HEK293T (cell line): ENCODE measurements around the gene RNF169.

Experiments
- CTCF ChIA-PET: fragments of 350-600 bp; formaldehyde crosslinking; extraction: SDS; loops from one replicate; lab custom pipeline; 2021; ENCODE audit warnings: antibody characterized with exemption, inconsistent platforms; lab: Yijun Ruan, JAX
- POLR2A ChIA-PET: fragments of 350-600 bp; formaldehyde crosslinking; extraction: SDS; loops from one replicate; lab custom pipeline; 2020; ENCODE audit warnings: antibody characterized with exemption, inconsistent platforms; lab: Yijun Ruan, JAX
- DNase-seq: peaks from one replicate; pipeline ENCODE4 v3.0.0; 2012; ENCODE audit warnings: mixed read lengths; ENCODE audit errors: extremely low spot score
- ARNT ChIP-seq: fragments of 450-650 bp; IDR thresholded peaks from 2 replicates; pipeline ENCODE4 v1.6.1; 2017; ENCODE audit warnings: mild to moderate bottlenecking
- BHLHE40 ChIP-seq: fragments of 450-650 bp; IDR thresholded peaks from 2 replicates; pipeline ENCODE4 v1.6.1; 2016; ENCODE audit warnings: mild to moderate bottlenecking, moderate library complexity, borderline replicate concordance
- CTBP1 ChIP-seq: fragments of 450-650 bp; IDR thresholded peaks from 2 replicates; pipeline ENCODE4 v1.6.1; 2016; ENCODE audit warnings: borderline replicate concordance
- ELF4 ChIP-seq: fragments of 450-650 bp; IDR thresholded peaks from 2 replicates; pipeline ENCODE4 v1.6.1; 2017; ENCODE audit warnings: antibody characterized with exemption
- FOXA1 ChIP-seq: fragments of 450-650 bp; IDR thresholded peaks from 2 replicates; pipeline ENCODE4 v1.6.1; 2016; ENCODE audit warnings: mild to moderate bottlenecking
- FOXK2 ChIP-seq: fragments of 450-650 bp; IDR thresholded peaks from 2 replicates; pipeline ENCODE4 v1.6.1; 2016; ENCODE audit warnings: mild to moderate bottlenecking
- FOXM1 ChIP-seq: fragments of 450-650 bp; IDR thresholded peaks from 2 replicates; pipeline ENCODE4 v1.6.1; 2017; ENCODE audit warnings: mild to moderate bottlenecking, borderline replicate concordance
- HDGF ChIP-seq: fragments of 450-650 bp; IDR thresholded peaks from 2 replicates; pipeline ENCODE4 v1.6.1; 2017; ENCODE audit warnings: antibody characterized with exemption, borderline replicate concordance
- L3MBTL2 ChIP-seq: fragments of 450-650 bp; conservative IDR thresholded peaks from 2 replicates; pipeline ENCODE4 v1.6.1; 2016; ENCODE audit warnings: mild to moderate bottlenecking
- LEF1 ChIP-seq: fragments of 450-650 bp; IDR thresholded peaks from 2 replicates; pipeline ENCODE4 v1.6.1; 2017; ENCODE audit warnings: mild to moderate bottlenecking, borderline replicate concordance
- NFRKB ChIP-seq: fragments of 450-650 bp; IDR thresholded peaks from 2 replicates; pipeline ENCODE4 v1.6.1; 2016; ENCODE audit warnings: mild to moderate bottlenecking, moderate library complexity
- SP1 ChIP-seq: fragments of 450-650 bp; IDR thresholded peaks from 2 replicates; pipeline ENCODE4 v1.6.1; 2017
- SUZ12 ChIP-seq: fragments of 450-650 bp; IDR thresholded peaks from 2 replicates; pipeline ENCODE4 v1.6.1; 2016; ENCODE audit warnings: mild to moderate bottlenecking
- TARDBP ChIP-seq: fragments of 450-650 bp; IDR thresholded peaks from 2 replicates; pipeline ENCODE4 v1.6.1; 2016
- ZNF384 ChIP-seq: fragments of 450-650 bp; IDR thresholded peaks from 2 replicates; pipeline ENCODE4 v1.6.1; 2016
- TF ChIP-seq, protein P1 (sequence below): fragments of 450-650 bp; IDR thresholded peaks from 2 replicates; pipeline ENCODE4 v1.6.1; 2016

The RNF169 gene

DNA sequence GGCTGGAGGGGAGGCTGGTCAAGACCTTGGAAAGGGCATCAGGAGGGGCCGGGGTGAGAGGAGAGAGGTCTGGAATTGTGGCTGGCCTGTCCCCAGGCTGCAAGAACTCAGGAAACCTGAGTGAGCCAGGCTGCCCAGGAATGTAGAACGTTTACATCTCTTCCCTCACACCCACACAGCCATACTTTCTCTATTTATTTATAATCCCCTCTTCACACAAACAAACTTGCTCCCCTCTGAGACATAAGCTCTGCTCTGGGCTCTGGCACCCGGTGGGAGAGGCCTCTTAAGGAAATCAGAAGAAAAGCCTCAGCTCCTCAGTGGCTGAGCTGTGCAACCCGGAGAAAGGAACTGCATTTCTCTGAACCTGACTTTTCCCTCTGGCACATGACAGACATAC lies 22.9 kb upstream of the RNF169 start:
- DNase-seq = no peak
- POLR2A ChIA-PET = no interaction called here
- CTCF ChIA-PET = interaction anchor here (0.6 to 3.8 kb wide), 9 partner anchors 12 to 55 kb away, joined by 3 to 30 read pairs (median 7); no protein-coding TSS in a partner anchor
- TF ChIP-seq LEF1 (no peak), CTBP1 (no peak), FOXA1 (no peak), ARNT (no peak), SUZ12 (no peak), L3MBTL2 (no peak), BHLHE40 (no peak), FOXM1 (no peak)
- TF ChIP-seq, protein P1, sequence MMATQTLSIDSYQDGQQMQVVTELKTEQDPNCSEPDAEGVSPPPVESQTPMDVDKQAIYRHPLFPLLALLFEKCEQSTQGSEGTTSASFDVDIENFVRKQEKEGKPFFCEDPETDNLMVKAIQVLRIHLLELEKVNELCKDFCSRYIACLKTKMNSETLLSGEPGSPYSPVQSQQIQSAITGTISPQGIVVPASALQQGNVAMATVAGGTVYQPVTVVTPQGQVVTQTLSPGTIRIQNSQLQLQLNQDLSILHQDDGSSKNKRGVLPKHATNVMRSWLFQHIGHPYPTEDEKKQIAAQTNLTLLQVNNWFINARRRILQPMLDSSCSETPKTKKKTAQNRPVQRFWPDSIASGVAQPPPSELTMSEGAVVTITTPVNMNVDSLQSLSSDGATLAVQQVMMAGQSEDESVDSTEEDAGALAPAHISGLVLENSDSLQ = no peak

DNA sequence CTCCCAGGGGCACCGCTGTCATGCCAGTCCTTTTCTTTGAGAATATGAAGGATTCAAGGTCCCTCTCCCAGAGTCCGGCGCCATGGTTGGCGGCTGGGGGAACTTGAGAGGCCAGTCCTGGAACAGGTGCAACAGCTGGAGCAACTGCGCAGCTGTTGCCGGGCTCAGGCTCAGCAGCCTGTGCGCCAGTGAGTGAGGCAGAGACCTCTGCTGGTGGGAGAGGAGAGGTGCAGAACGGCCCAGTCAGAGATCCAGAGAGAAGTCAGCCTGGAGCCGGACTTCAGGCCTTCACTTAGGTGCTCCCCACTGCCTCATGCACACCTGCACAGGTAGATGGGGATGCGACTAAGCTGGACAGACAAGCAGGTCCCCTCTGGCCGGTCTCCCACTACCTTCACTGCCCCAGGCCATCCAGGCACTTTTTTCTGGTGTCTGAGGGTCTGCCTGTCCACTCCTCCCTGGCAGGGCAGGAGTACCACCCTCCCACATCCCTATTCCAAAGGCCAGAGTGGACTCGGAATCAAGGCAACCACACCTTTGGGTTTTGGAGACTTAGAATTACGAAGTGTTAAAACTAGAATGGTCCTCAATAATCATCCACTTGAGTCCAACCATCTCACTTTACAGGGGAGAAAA lies 22.0 kb upstream of the RNF169 start:
- no peak for TF ChIP-seq LEF1
- no peak for TF ChIP-seq ELF4
- TF ChIP-seq TARDBP = no peak
- no peak for TF ChIP-seq SUZ12
- no peak for TF ChIP-seq ZNF384
- TF ChIP-seq HDGF = no peak
- no peak for TF ChIP-seq L3MBTL2
- TF ChIP-seq FOXK2 = no peak
- TF ChIP-seq FOXM1 = no peak
- no peak for TF ChIP-seq ARNT
- TF ChIP-seq FOXA1 = no peak
- no peak for TF ChIP-seq CTBP1
- TF ChIP-seq SP1 = no peak
- no peak for TF ChIP-seq BHLHE40
- TF ChIP-seq, protein P1 = no peak
- TF ChIP-seq NFRKB = no peak
- POLR2A ChIA-PET = no interaction called here
- CTCF ChIA-PET = interaction anchor here (0.6 to 3.8 kb wide), 10 partner anchors 12 to 117 kb away, joined by 3 to 30 read pairs (median 6); no protein-coding TSS in a partner anchor
- DNase-seq = peak; percentile 86

DNA sequence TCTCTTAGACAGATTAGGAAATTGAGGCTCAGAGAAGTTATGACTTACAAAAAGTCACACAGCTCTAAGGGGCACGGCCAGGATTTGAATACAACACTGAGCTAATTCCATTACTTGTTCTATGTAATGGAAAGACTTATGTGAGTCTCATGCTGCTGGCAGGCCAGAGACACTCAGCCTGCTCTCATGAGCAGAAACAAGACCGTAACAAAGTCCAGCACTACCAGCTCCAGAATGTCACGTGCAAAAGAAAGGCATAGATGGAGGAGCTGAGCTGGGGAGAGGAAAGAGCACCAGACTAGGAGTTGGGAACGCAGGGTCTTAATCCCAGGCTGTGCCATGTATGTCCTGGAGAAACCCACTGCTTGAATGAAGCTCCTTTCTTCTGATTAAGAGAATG lies 19.3 kb upstream of the RNF169 start:
- ChIA-PET POLR2A (interaction anchor here (1.0 to 1.2 kb wide), 2 partner anchors 19 to 236 kb away, joined by 3 read pairs; partner anchors contain the start of genes LIPT2 and RNF169), CTCF (interaction anchor here (1.2 kb wide), 2 partner anchors 10 to 27 kb away, joined by 4 to 7 read pairs; no protein-coding TSS in a partner anchor)
- TF ChIP-seq LEF1 (no peak), NFRKB (no peak), FOXM1 (no peak), HDGF (no peak), SP1 (no peak)
- TF ChIP-seq, protein P1 = no peak
- no peak for DNase-seq

DNA sequence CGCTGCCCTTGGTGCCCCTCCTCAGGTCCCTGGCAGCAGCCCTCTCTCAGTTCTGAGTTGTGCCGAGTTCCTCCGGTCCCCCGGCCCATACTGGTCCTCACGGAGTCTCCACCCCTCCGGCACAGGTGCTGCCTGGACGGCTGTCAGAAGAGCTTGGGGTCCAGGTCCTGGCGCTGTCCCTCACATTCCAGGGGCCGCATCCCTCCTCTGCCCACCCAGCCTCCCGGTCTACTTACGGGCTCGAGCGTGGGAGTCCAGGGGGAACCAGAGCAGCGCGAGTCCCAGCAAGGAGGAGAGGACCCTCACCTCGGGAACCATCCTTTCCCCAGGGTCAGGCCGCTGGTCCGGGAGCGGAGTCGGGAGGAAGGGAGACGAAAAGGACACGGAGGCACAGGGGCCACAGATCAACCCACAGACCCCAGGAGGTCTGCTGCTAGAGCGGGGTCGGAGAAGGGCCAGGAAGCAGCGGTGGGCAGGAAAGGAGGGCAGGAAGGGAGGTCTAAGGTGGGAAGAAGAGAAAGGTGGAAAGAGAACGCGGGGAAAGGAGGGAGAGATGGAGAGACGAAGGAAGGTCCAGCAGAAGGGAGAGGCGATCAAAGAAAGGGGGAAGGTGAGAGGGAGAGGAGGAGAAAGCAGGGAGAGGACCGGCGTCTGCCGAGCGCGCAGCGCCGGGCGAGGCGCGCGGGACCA lies 17.9 kb upstream of the RNF169 start:
- POLR2A ChIA-PET = no interaction called here
- CTCF ChIA-PET = no interaction called here
- no peak for DNase-seq
- TF ChIP-seq FOXK2 (no peak), SP1 (no peak), FOXA1 (no peak)
- TF ChIP-seq, protein P1 = no peak

DNA sequence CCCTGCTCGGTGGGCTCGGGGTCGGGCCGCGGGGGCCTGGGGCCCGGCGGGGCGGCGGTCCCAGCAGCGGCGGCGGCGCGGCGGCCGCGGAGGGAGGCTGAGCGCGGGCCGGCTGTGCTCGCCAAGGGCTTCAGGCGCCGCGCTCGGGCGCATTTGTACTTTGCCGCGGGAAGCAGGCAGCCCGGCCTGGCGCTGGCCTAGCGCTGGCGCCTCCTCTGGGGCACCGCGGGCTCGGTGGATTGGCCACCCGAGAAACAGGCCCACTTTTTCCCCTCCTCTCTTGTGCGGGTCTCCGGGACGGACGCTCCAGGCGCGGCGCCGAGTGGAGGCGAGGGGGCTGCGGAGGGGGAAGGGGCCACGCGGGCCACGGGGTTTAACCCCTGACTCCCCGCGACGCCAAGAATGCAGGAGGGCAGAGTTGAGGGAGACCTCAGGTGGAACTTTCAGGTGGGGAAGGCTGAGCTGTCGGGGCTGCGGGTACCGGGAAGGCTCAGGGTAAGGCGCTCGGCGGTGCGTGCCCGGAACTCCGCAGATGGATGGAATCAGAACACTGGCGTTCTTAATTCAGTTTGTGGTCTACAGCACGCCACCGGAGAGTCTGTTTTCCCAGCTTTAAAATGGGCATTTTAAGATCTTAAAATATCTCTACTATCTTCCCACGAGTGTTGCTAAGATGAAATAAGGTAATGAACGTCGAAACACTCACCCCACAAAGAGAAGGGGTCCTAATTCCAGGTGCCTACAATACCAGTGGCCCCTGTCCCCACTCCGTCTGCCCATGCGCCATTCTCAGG lies 17.2 kb upstream of the RNF169 start, which contains the start of gene CHRDL2:
Gene CHRDL2 (minus strand): TSS at position 126 of the 794 bp plus-strand sequence. CDS start 538 bp downstream, outside the sequence.
- no peak for TF ChIP-seq ZNF384
- no peak for TF ChIP-seq ELF4
- TF ChIP-seq L3MBTL2 = no peak
- TF ChIP-seq SUZ12 = no peak
- no peak for TF ChIP-seq FOXK2
- TF ChIP-seq NFRKB = no peak
- TF ChIP-seq TARDBP = no peak
- TF ChIP-seq FOXM1 = no peak
- no peak for TF ChIP-seq SP1
- TF ChIP-seq BHLHE40 = no peak
- TF ChIP-seq CTBP1 = no peak
- no peak for TF ChIP-seq HDGF
- TF ChIP-seq, protein P1 = no peak
- no peak for TF ChIP-seq LEF1
- TF ChIP-seq FOXA1 = no peak
- TF ChIP-seq ARNT = no peak
- ChIA-PET CTCF (interaction anchor here (0.6 kb wide), 1 partner anchor 122 kb away, joined by 3 read pairs; no protein-coding TSS in a partner anchor), POLR2A (no interaction called here)
- DNase-seq = no peak
